Thyroid gland (tissue), 4 donors: ENCODE data around the gene MRPL44. TPM values are rescaled to one million over a fixed set of nuclear protein-coding genes. Genes with fewer than 3 reads are reported as not detected.

Experiments
- DNase-seq, 2 donors: peaks; one replicate each; pipeline ENCODE4 v3.0.0-alpha.2; 2019
- H3K27ac ChIP-seq, 3 donors: fragments of 200-600 bp; sonication (generic); 1 replicate in 2 of 3; 2 replicates in 1 of 3; pipeline ENCODE4 v1.5.1; 2016 to 2019; ENCODE audit warnings: mild to moderate bottlenecking in 1 of 3, moderate library complexity in 1 of 3
- H3K27me3 ChIP-seq: fragments of 200-600 bp; sonication (generic); one replicate; pipeline ENCODE4 v1.5.1; 2019
- H3K36me3 ChIP-seq, 2 donors: fragments of 200-600 bp; sonication (generic); one replicate each; pipeline ENCODE4 v1.5.1; 2016 to 2019
- H3K4me1 ChIP-seq, 2 donors: fragments of 200-600 bp; sonication (generic); one replicate each; pipeline ENCODE4 v1.5.1; 2017 to 2019
- H3K4me3 ChIP-seq, 3 donors: fragments of 200-600 bp; sonication (generic); replicated peaks in 1 of 3; 1 replicate in 2 of 3; 2 replicates in 1 of 3; pipeline ENCODE4 v1.5.1; 2016; ENCODE audit warnings: mild to moderate bottlenecking in 1 of 3
- H3K9me3 ChIP-seq: fragments of 200-600 bp; sonication (generic); one replicate; pipeline ENCODE4 v1.5.1; 2017
- CTCF ChIP-seq, 6 experiments: fragments of 200-600 bp in 3 of 6; fragments of 450-650 bp in 3 of 6; sonication (generic) in 3 of 6; IDR thresholded peaks; one replicate each; pipeline ENCODE4 v1.5.1; 2016 to 2019; ENCODE audit warnings: antibody characterized with exemption in 6 of 6, mild to moderate bottlenecking in 2 of 6, inconsistent platforms in 1 of 6, moderate library complexity in 1 of 6
- POLR2A ChIP-seq, 2 donors: fragments of 450-650 bp; IDR thresholded peaks; one replicate each; pipeline ENCODE4 v1.6.1; 2017; ENCODE audit warnings: antibody characterized with exemption in 2 of 2, mild to moderate bottlenecking in 2 of 2, moderate library complexity in 1 of 2
- WGBS, 2 donors: methylation state at CpG; one replicate each; pipeline ENCODE4 v1.1.5; 2017; 5-methylcytosine and 5-hydroxymethylcytosine counted together
- intact Hi-C: fragments of 100-400 bp; cut with DNase I; formaldehyde crosslinking; loops from one replicate; pipeline ENCODE4 v1.15.1; 2023
- total RNA-seq, 4 donors: library from RNA; depleted of rRNA; stranded (reverse); fragments of >200 nt; gene quantifications; one replicate each; pipeline ENCODE4 v1.2.3, GENCODE V29; 2016

Gene MRPL44
- total RNA-seq = 10 to 100 TPM; 18.4 to 27.1 (median 25.3) TPM

GRCh38 chr2:223957092-223957851 is at the start of gene MRPL44:
Gene MRPL44 (plus strand): TSS chr2:223957463. CDS start chr2:223957473, 10 bp downstream.
- intact Hi-C loops = no loop called here
- H3K27ac ChIP-seq = peak within 1 kb of the TSS; percentile 76 to 87 (median 86)
- 0 to 1% methylated on average over 51 to 52 of the region's 65 CpGs for WGBS, 2 donors
- peak; percentile 95 to 97 for DNase-seq
- peaks cover 42% of the 10 kb centered on the region in 2 donors for H3K4me1 ChIP-seq
- H3K36me3 ChIP-seq = no peaks in the 10 kb centered on the region
- TF ChIP-seq CTCF (IDR thresholded peaks at IDR 0.05) (peak in 1 of 6 experiments; percentile 22), POLR2A (IDR thresholded peaks at IDR 0.05) (peak in 1 of 2 donors; percentile 83)
- H3K9me3 ChIP-seq = no peaks in the 10 kb centered on the region
- no peaks in the 10 kb centered on the region for H3K27me3 ChIP-seq
- H3K4me3 ChIP-seq = peak within 1 kb of the TSS; percentile 31 to 94 (median 86)

- no peak overlapping the region for H3K4me3 ChIP-seq
- no peaks in the 10 kb centered on the region for H3K27me3 ChIP-seq
- no peak for TF ChIP-seq POLR2A (IDR thresholded peaks at IDR 0.05)
- TF ChIP-seq CTCF (IDR thresholded peaks at IDR 0.05) = no peak
- no peak for DNase-seq
- H3K27ac ChIP-seq = no peak overlapping the region
- H3K36me3 ChIP-seq = no peaks in the 10 kb centered on the region
- WGBS, 2 donors = 84 to 87% methylated on average over 8 of the region's 8 CpGs
- H3K4me1 ChIP-seq = no peaks in the 10 kb centered on the region
- H3K9me3 ChIP-seq = no peaks in the 10 kb centered on the region
- intact Hi-C loops = no loop called here
Observed at GRCh38 chr2:223908304-223908998, 48.8 kb upstream of the MRPL44 start.

GRCh38 chr2:223909001-223909741 is 48.1 kb upstream of the MRPL44 start:
- TF ChIP-seq CTCF (IDR thresholded peaks at IDR 0.05) = no peak
- Histone ChIP-seq H3K4me1 (no peaks in the 10 kb centered on the region), H3K27ac (no peak overlapping the region), H3K4me3 (no peak overlapping the region), H3K36me3 (no peaks in the 10 kb centered on the region), H3K9me3 (no peaks in the 10 kb centered on the region), H3K27me3 (no peaks in the 10 kb centered on the region)
- intact Hi-C loops = no loop called here
- WGBS, 2 donors = 71 to 72% methylated on average over 7 of the region's 7 CpGs
- DNase-seq = no peak

GRCh38 chr2:223914324-223914723 is 42.9 kb upstream of the MRPL44 start:
- Histone ChIP-seq H3K27ac (no peak overlapping the region), H3K27me3 (no peaks in the 10 kb centered on the region), H3K9me3 (no peaks in the 10 kb centered on the region), H3K4me1 (no peaks in the 10 kb centered on the region), H3K4me3 (no peak overlapping the region), H3K36me3 (no peaks in the 10 kb centered on the region)
- DNase-seq = no peak
- intact Hi-C loops = no loop called here
- no peak for TF ChIP-seq POLR2A (IDR thresholded peaks at IDR 0.05)
- no peak for TF ChIP-seq CTCF (IDR thresholded peaks at IDR 0.05)
